NB4 (cell line): Measurements from ENCODE around the gene KDSR.

ENCODE experiments used
- DNase-seq: peaks from one replicate; pipeline ENCODE4 v3.0.0; 2010; ENCODE audit warnings: low read depth
- H3K4me3 ChIP-seq: one replicate; pipeline ENCODE4 v1.5.1; 2011; ENCODE audit warnings: mild to moderate bottlenecking, low read depth, low read length, moderate library complexity
- CTCF ChIP-seq: IDR thresholded peaks from one replicate; pipeline ENCODE4 v1.5.1; 2012; ENCODE audit warnings: low read depth, low read length
- MAX ChIP-seq: IDR thresholded peaks from 2 replicates; pipeline ENCODE4 v1.6.1; 2011; ENCODE audit warnings: low read depth, low read length
- MYC ChIP-seq: IDR thresholded peaks from 2 replicates; pipeline ENCODE4 v1.6.1; 2011; ENCODE audit warnings: low read depth, low read length
- POLR2A ChIP-seq: IDR thresholded peaks from 2 replicates; pipeline ENCODE4 v1.6.1; 2011; ENCODE audit warnings: mild to moderate bottlenecking; ENCODE audit not compliant: insufficient read length; ENCODE audit errors: extremely low read depth

KDSR gene

DNA sequence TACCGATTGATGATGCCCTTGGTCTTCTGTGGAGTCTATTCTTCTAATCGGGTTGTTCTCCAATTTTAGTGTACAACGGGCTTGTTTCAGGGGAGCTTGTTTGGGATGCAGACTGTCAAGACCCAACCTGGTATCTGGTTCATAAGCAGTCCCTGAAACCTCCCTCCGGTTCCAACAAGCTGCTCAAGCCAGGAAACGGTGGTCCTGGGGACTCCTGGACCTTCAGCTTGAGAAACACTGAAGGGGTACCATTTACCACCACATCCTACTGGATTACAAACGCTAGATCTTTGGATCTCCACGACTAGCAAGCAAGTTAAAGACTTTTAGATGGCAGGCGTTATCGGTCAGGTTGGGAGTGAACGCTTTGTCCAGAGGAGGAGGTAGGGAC is 49.5 kb downstream of the KDSR start:
- peak; percentile 31 for DNase-seq
- TF ChIP-seq MAX (no peak), CTCF (no peak), MYC (no peak), POLR2A (no peak)
- peak overlapping the region; percentile 99 for H3K4me3 ChIP-seq

DNA sequence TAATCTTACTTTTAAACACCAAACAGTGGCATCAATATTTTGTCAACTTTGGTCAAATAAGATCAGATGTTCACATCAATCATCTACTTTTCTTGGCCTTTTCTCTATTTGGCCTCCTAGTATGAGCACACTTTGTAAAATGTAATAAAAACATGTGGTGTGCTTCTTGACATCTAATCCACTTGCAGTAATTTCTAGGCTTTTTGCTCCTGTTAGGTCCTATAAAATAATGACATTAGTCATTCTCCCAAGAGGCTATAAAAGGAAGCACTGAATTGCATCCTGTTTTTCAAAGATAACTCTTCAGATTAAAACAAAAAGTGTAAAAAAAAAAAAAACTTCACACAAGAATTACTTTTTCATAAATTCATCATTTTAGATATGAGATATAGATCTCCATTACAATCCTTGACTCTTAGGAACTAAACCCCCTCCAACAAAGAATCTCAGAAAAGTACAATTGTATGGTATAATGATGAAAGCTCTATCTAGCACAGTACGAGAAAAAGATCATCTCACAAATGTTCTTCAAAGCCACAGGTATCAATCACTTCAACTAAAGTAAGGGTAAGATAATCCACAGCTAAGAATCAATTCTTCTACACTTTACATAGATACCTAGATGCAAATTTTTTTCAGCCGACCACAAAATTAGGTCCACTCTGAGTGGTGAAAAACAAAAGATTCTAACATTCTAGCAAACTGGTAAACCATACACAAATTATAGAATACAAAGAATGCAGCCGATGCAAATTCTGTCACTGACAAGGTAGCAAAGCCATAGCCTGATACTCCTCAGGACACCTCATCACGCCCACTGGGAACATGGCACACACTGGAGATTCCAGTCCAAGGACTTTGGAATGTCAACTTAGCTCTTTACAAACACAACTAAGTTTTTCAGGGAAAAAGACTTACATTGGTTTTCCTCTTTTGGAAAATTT is 50.1 kb downstream of the KDSR start:
- peak; percentile 38 for DNase-seq
- peak overlapping the region; percentile 99 for H3K4me3 ChIP-seq
- no peak for TF ChIP-seq MAX
- TF ChIP-seq CTCF = no peak
- TF ChIP-seq POLR2A = no peak
- TF ChIP-seq MYC = no peak

GRCh38 chr18:63315876-63316275 is 51.1 kb downstream of the KDSR start:
- H3K4me3 ChIP-seq = peak overlapping the region; percentile 99
- TF ChIP-seq POLR2A = no peak
- no peak for TF ChIP-seq MYC
- no peak for TF ChIP-seq CTCF
- TF ChIP-seq MAX = no peak
- DNase-seq = no peak

DNA sequence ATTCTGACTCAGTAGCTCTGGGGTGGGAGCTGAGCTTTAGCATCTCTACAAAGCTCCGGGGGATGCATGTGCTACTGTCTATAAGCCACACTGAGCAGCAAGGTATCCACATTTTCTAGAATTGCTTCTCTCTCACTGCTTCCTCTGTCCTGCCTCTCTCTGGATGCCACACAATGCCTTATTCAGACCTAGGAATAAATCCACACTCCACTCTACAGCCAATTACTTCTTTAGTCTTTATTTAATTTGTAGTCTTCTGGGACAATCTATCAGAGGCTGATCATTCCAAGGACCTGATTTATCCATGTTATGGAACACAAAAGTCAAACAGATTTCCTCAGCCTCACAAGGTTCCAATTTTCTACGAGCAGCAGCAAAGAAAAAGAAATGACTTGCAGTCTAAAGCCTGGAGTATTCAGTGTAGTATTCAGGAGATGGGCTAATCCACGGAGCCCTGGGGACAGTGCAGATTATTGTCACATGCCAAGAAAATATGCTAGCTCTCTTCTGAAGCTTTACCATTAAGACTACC is 51.8 kb downstream of the KDSR start:
- TF ChIP-seq MAX = no peak
- no peak for TF ChIP-seq MYC
- no peak for TF ChIP-seq CTCF
- TF ChIP-seq POLR2A = no peak
- peak overlapping the region; percentile 99 for H3K4me3 ChIP-seq
- DNase-seq = no peak

GRCh38 chr18:63314062-63314790 is 52.8 kb downstream of the KDSR start:
- no peak for DNase-seq
- H3K4me3 ChIP-seq = peak overlapping the region; percentile 99
- no peak for TF ChIP-seq CTCF
- no peak for TF ChIP-seq MYC
- no peak for TF ChIP-seq POLR2A
- TF ChIP-seq MAX = no peak
